Stromal cell of bone marrow (primary cell): ENCODE data around the gene PBXIP1.

Experiments used
- DNase-seq: peaks from one replicate; pipeline ENCODE4 v3.0.0-alpha.2; 2012; ENCODE audit warnings: low read depth

PBXIP1 gene, protein sequence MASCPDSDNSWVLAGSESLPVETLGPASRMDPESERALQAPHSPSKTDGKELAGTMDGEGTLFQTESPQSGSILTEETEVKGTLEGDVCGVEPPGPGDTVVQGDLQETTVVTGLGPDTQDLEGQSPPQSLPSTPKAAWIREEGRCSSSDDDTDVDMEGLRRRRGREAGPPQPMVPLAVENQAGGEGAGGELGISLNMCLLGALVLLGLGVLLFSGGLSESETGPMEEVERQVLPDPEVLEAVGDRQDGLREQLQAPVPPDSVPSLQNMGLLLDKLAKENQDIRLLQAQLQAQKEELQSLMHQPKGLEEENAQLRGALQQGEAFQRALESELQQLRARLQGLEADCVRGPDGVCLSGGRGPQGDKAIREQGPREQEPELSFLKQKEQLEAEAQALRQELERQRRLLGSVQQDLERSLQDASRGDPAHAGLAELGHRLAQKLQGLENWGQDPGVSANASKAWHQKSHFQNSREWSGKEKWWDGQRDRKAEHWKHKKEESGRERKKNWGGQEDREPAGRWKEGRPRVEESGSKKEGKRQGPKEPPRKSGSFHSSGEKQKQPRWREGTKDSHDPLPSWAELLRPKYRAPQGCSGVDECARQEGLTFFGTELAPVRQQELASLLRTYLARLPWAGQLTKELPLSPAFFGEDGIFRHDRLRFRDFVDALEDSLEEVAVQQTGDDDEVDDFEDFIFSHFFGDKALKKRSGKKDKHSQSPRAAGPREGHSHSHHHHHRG

DNA sequence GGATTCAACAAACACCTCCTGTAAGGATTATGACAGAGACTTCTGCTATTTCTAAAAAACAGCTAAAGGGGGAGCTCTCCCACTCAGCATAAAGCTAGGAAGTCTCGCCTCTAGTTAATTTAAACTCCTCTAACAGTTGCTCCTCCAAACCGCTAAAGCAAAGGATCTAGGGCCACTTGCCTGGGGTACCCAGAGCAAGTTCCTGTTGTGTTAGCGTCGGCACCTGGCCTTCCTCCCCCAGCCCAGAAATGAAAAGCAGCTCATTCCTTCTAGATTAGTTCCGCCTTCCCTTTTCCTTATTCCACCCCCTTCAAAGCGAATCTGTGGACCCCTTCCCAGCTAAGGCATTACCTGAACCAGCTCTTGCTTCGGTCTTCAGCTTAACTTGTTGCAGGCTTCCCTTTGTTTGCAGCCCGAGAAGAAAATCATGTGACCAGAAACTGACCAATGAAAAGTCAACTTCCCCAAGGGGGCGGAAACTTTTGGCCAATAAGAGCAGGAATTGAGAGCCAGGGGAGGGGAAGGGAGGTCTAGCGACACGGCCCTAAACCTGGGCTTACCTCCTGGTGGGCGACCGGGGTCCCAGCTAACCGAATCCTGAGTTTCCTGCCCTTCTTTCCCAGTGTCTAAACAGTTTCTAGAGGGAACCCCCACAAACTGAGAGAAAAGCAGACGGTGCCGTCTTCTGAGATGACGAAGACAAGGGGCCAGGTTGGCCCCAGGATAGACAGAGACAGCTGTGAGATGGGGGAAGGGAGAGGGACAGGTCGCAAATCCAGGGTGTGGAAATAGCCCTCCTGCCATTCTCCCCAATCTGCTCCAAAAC is at the start of gene PBXIP1:
PBXIP1 (minus strand) TSS at position 382 of the 826 bp plus-strand sequence. CDS start 2,378 bp downstream, outside the sequence.
- peak; percentile 85 for DNase-seq

DNA sequence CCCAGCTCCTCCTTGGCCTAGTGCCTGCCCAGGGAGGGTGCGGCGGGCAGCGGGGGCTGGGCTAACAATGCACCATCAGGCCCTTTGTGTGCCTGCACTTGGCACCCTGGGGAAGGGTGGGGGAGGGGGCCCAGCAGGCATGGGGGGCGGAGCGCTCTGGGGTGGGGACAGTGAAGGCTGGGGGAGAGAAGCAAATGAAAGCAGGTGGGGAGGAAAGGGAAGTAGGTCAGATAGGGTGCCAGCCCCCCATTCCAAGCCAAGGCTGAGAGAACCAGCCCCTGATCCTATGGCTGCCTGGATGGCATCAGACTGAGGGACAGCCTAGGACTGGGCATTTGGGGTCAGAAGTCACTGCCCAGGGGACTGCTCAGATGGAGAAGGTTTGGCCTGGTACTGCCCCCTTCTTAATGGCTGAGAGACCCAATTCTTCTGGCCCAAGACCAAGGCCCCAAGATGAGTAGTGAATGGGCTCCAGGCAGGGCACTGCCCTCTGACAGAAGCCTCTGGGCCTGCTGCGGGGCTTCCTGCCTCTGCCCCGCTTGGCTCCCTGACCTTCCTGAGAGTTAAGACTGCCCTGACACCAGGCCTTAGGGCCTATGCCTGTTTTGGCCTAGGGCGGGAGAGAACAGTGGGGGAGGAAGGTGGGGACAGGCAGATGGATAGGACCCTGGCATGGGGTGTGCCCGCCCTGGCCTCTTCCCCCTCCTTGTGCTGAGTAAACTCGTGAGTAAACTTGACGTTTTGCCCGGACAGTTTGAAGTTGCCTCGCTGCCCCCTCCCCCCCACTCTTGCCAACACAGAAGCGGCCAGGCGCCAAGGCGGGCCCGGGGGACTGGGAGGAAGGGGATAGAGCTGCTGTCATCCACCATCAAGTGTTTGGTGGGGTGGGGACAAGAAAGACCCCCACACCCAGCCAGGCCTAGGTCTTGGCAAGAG is 49.4 kb upstream of the PBXIP1 start:
- peak; percentile 30 for DNase-seq

DNA sequence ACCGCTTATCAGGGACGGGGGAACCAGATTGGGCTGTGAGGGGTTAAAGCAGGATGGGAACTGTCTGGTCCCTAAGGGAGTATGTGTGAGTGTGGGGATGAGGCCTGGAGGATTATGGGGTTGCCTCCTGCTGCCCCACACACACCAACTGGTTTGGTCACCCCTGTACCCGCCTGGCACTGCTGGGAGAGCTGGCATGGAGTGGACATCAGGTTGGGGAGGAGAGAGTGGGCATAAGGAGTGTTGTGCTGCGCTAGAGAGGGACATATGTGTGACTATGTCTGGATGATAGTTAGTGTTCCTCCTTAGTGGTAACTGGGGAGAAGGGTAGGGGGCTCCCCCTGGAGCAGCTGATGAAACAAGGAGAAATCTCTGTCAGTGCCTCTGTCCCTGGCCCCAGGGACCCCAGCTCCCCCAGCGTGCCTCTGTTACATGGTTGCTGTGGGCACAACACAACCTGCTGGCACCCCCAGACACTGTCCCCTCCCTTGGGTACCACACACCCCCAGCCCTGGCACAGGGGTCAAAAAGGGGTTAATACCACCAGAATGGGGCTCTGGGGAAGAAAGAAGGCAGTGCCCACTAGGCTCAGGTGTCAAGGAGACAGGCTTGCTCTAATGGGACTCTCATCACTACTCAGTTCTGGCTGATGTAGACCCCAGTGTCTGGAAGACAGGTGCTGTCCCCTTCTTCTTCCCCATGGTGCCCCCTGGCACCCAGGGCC is 48.6 kb upstream of the PBXIP1 start:
- DNase-seq: no peak

DNA sequence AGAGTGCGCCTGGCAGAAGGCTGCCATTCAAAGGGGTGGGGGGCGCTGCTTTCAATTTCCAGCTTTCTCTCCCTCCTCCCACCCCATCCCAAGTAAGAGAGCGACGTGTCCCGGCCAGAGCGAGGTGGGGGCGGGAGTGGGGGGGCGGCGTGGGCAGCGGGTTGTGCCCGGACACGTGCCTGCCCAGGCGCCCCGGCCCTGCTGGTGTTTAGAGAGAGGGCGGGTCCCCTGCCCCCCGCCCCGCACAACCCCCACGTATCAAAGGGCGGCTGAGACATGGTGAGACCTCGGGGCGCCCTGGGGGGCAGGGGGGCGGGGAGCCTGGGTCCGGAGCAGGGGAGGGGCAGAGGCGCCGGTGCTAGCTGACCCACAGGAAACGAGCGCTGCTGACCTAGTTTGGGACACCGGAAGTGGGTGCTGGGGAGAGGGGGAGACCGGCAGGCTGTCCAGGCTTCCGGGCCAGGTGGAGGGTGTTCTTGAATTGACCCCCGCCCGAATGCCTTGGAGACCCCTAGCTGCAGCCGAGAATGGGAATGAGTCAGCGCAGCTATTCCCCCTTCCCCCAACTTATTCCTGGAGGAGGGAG is 48.0 kb upstream of the PBXIP1 start:
- no peak for DNase-seq

DNA sequence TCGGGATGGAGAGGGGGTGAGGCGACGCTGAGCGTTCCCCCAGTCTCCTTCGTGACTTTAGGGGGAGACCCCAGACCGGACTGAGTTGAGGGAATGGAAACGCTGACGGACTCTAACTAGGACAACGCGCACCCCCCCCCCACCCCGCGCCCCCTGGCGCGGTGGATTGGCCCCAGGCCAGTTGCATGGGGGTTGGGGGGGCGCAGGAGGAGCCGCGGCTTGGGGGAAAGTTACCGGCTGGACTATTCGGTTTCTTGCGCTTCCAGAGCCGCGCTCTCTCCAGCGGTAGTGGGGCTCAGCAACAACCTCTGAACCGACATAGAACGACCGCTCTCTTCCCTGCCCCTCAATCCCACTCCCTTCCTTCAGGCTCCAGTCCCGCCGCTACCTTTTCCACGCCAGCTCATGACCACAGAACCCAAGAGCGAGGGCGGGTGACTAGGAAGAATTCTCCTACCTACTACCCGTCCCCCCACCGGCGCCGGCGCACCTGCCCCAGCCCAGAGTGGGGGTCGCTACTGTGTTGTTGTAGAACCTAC is 47.4 kb upstream of the PBXIP1 start:
- no peak for DNase-seq

DNA sequence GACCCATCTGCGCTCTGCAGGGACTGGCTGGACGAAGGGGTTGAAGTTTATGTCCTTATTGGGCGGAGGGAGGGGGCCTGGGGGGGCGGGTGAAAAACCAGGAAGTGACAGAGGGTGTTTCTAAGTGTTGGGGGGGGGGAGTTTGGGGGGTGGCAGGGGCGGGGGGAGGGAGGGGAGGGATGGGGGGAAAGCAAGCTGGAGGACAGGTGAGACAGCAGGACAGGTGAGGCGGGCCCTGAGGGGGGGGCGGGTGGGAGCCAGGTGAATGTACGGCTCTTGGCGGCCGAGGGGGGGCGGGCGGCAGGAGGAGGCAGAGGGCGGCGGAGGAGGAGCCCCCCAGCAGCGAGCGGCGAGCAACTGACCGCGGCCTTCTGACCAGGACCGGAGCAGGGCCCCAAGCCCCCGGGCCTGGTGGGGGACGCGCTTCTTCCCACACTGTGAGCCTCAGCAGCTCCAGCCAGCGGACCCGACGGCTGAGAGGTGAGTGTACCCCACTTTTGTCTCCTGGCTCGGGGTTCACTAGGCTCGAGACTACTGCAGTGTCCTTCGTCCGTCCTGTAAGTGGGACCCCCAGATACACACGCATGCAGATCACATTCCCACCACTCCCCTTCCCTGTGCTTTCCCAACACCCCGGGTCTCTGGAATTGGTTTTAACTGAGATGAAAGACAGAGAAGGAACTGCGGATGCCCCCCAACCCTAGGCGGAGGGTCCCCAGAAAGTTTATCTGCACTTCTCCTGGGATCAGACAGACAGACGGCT is 46.7 kb upstream of the PBXIP1 start, which contains the start of gene ZBTB7B:
ZBTB7B (plus strand) TSS at position 339 of the 763 bp plus-strand sequence. CDS start 11,859 bp downstream, outside the sequence.
- no peak for DNase-seq

DNA sequence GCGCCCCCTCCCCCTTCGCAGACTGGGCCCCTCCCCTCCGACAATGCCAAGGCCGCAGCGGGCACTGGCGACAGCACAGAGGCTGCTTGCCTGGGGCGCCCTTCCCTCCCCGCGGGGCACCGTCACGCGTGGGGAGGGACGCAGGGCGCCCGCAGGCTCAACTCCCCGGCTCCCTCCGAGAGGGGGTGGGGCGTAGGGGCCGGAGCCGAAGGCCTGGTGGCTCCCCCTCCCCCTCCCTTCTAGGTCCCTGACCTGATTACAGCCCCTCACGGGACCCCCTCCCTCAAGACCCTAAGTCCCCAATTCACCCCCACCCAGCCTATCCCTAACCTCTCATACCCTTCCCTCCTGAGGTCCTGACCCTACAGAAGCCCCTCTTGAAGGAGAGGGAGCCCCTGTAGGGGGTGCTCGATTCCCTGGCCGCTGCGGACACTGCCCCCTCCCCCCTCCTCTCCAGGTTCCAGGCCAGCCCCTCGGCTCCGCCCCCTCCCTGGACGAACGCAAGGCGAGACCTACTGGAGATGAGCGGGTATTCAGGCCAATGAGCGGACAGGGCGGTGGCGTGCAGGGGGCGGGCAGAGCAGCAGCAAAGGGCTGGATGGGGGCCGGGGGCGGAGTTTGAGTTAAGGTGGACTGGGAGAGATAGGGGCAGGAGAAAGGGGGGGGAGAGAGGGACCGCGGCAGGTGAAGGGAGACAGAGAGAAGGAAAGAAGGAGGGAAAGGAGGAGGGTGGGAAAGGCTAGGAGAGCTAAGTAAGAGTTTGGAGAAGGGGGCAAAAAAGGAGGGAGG is 46.0 kb upstream of the PBXIP1 start:
- DNase-seq: peak; percentile 98

DNA sequence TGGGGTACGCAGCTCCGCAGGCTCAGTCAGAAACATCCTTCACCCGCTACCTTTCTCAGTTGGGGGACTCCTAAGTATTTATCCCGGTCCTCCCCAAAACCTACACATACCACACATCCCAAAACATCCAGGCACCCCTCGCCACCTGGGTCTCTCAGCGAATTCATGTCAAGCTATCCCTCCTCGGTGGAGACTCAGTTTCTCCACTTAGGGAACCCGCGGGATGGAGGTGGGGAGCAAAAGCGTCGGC is 45.5 kb upstream of the PBXIP1 start:
- no peak for DNase-seq

DNA sequence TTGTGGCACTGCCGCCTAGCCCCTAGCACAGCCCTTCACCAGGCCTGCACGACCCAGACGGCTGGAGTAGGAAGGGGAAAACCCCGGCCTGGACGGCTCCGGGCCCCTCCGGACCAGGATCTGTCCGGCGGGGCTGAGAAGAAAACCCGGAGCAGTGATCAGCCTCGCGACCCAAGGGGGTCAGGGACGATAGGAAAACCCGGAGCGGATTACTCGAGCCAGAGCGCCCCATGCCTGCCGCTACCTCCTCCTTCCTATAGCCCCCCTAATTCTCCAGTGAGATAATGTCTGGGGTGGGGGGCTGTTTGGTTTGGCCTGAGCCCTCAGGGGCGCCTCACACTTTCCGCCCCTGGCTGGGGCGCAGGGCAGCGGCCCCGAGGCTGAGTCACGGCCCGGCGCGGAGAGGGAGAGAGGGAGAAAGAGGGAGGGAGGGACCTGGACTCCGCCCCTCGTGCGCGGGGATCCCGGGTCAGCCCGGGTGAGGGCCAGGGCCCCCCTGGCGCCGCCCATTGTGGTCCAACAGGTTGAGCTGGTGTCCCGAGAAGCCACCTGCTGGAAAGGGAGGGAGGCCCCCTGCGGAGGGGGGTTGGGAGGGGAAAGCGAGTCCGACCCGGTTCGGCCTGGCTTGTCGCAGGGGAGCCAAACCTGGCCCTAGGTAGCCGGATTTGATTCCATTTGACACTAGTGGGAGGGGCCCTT is 45.0 kb upstream of the PBXIP1 start:
- peak; percentile 77 for DNase-seq

DNA sequence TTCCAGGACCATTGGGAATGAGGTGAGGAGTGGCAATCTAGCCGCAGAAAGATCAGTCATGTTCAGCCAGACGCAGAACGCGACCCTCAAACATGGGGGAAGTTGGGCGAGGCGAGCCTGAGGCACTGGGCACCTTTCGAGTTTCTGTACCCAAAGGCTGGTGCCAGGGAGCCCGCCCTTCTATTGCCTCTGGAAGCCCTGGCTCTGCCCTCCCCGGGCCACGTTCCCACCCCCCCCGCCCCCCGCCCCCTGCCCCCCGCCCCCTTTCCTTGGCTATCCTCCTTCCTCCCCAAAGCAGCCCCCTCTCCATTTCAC is 44.5 kb upstream of the PBXIP1 start:
- no peak for DNase-seq

DNA sequence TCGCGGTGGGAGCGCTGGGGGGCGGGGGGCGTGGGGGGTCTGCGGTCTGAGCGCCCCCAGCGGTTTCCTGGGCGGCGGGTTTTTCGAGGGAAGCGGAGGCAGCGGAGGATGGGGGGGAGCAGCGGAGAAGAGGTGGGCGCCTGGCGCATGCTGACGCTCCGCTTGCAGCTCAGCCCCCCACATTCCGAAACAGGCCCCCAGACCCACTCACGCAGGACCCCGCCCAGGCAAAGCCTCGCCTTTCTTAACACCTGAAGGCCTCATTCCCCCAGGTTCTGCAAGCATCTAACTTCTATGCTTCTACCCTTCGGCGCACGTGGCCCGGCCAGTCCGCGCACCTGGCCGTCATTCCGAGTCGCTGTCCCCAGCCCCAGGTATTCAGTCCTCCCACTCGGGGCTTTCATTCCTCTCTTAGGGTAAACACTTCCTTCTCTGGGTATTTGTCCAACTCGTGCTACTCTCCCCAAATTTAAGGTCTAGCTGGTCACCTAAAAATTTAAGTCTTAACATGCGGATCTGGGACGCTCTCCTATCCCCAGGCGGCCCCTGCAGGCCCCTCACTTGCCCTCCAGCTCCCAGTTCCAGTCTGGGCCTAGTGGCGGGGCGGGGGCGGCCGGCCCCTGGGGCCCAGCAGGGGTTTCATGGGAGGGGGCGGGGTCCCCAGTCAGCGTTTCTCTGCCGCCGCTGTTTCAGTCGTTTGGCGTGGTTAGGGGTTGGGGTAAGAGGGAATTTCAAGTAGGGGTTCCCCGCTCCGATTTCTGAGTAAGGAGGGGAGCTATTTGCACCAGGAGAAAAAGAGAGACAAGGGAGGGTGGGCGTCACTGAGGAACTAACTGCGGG is 43.9 kb upstream of the PBXIP1 start:
- no peak for DNase-seq

DNA sequence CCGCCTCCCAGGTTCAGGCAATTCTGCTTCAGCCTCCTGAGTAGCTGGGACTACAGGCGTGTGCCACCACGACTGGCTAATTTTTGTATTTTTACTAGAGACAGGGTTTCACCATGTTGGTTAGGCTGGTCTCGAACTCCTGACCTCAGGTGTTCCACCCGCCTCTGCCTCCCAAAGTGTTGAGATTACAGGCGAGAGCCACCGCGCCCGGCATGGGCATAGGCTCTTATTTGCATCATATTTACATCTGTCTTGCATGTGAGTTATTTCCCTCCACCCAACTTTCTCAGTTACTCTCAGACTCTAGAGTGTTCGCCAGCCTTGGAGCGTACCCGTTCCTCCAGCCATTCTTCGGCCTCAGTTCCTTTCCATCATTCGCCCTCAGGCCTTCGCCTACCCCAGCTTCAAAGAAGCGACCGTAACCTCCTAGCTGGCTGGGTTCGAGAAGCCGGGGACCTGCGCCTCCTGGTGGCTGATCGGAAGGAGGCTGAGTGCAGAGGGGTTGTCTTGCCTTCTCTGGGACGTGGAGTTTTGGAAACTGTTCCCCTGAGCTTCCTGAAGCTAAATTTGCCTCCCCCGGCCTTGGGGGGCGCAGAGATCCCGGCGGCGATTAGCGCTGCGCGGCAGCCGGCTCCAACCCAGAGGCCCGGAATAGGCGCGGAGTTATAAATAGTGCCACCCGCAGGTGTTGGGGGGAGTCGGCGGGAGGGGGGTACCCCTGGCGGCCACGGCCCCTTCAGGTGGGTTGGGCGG is 43.1 kb upstream of the PBXIP1 start:
- DNase-seq: peak; percentile 42

DNA sequence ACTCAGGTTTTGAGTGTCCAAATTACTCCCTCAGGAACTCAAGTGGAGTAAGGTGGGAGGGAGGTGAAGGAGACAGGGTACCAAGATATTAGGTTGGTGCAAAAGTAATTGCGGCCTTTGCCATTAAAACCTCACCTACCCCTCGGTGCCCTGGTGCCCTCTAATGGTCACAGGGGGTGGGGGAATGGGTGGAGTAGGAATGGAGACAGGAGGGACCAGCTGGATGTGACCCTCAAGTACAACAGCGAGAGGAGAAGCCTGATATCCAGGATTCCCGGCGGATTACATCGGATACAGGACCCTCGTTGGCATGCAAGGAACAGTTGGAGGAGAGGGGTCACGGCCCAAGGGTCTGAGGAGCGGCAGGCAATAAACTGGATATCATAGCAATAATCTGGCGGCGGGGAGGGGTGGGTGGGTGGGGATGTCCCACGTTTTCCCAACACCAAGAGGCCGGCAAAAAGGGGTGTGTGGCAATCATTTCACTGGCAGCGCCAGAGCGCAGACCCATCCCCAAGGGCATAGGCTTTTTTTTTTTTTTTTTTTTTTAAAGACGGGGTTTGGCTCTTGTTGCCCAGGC is 42.4 kb upstream of the PBXIP1 start:
- DNase-seq: no peak

DNA sequence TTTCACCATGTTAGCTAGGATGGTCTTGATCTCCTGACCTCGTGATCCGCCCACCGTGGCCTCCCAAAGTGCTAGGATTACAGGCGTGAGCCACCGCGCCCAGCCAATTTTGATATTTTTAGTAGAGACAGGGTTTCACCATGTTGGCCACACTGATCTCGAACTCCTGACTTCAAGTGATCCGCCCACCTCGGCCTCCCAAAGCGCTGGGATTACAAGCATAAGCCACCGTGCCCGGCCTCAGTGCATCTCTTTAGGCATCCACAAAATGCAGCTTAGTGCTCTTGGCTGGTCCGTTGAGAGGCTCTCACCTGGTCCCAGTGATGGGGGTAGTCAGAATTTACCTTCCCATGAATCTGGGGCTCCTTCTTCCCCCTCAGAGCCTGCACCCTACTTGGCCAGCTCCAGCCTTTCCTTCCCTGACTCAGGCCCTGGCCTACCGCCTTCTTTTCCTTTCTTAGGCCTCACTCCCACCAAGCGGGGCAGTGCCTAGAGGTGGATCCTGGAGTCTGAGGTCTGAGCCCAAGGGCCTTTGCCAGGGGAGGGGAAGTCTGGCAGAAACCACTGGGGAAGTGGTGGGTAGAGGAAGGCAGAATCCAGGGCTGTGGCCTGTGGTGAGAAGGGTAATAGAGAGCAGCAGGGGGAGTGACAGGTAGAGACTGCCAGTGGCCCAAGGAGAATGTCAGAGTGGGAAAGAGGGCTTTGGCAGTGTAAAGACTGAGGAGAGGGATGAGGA is 41.2 kb upstream of the PBXIP1 start:
- no peak for DNase-seq

DNA sequence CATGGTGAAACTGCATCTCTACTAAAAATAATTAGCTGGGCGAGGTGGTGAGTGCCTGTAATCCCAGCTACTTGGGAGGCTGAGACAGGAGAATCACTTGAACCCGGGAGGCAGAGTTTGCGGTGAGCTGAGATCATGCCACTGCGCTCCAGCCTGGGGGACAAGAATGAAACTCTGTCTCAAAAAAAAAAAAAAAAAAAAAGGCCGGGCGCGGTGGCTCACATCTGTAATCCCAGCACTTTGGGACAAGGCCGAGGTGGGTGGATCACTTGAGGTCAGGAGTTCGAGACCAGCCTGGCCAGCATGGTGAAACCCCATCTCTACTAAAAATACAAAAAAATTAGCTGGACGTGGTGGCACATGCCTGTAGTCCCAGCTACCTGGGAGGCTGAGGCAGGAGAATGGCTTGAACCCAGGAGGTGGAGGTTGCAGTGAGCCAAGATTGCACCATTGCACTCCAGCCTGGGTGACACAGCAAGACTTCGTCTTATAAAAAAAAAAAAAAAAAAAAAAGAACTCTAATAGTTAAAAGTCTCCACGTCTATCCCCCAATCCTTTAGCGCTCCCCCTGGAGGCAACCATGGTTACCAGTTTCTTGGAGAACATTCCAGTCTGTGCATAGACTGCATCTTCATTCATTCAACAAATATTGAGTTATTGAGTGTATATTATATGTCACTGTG is 39.5 kb upstream of the PBXIP1 start:
- DNase-seq: peak; percentile 77
